Vagina (tissue), 2 donors: ENCODE data around the gene PSMC3IP. TPM values are rescaled to one million over a fixed set of nuclear protein-coding genes. Genes with fewer than 3 reads are reported as not detected.
A peak's percentile ranks its signal among the peaks of the same experiment; 100 is the strongest.
"Not testable (repeated sequence)": the region's sequence is repeated elsewhere in the genome, so short reads cannot be mapped to it uniquely, and the experiment has no call there.

ENCODE experiments used
- DNase-seq, 2 donors: peaks; one replicate each; pipeline ENCODE4 v3.0.0-alpha.2; 2017; ENCODE audit errors: extremely low spot score in 2 of 2
- H3K27ac ChIP-seq: fragments of 200-600 bp; sonication (generic); one replicate; pipeline ENCODE4 v1.5.1; 2019
- H3K27me3 ChIP-seq: fragments of 200-600 bp; sonication (generic); one replicate; pipeline ENCODE4 v1.5.1; 2019
- H3K36me3 ChIP-seq, 2 donors: fragments of 200-600 bp; sonication (generic); one replicate each; pipeline ENCODE4 v1.5.1; 2017 to 2019
- H3K4me1 ChIP-seq: fragments of 200-600 bp; sonication (generic); one replicate; pipeline ENCODE4 v1.5.1; 2019
- H3K4me3 ChIP-seq, 2 donors: fragments of 200-600 bp; sonication (generic); 1 replicate in 1 of 2; 2 replicates in 1 of 2; pipeline ENCODE4 v1.5.1; 2016 to 2019
- H3K9me3 ChIP-seq: fragments of 200-600 bp; sonication (generic); one replicate; pipeline ENCODE4 v1.5.1; 2019
- POLR2A ChIP-seq, 2 donors: fragments of 450-650 bp; IDR thresholded peaks; one replicate each; pipeline ENCODE4 v1.6.1; 2017; ENCODE audit warnings: antibody characterized with exemption in 2 of 2, mild to moderate bottlenecking in 2 of 2, moderate library complexity in 2 of 2
- POLR2AphosphoS5 ChIP-seq, 2 donors: sonication (generic); formaldehyde crosslinking; IDR thresholded peaks; one replicate each; pipeline ENCODE4 v1.9.0; 2017; ENCODE audit warnings: antibody characterized with exemption in 2 of 2, mild to moderate bottlenecking in 2 of 2, low read depth in 1 of 2; ENCODE audit not compliant: insufficient read depth in 1 of 2
- intact Hi-C: fragments of 100-400 bp; cut with DNase I; formaldehyde crosslinking; loops from one replicate; pipeline ENCODE4 v1.15.1; 2023
- total RNA-seq: library from RNA; depleted of rRNA; stranded (reverse); fragments of >200 nt; gene quantifications from one replicate; pipeline ENCODE4 v1.2.3, GENCODE V29; 2016
- TF ChIP-seq, protein P1 (sequence below), 3 experiments: fragments of 450-650 bp in 2 of 3; fragments of 200-600 bp in 1 of 3; sonication (generic) in 1 of 3; IDR thresholded peaks; one replicate each; pipeline ENCODE4 v1.5.1; 2017 to 2019; ENCODE audit warnings: antibody characterized with exemption in 3 of 3, mild to moderate bottlenecking in 2 of 3, moderate library complexity in 2 of 3

PSMC3IP gene, protein sequence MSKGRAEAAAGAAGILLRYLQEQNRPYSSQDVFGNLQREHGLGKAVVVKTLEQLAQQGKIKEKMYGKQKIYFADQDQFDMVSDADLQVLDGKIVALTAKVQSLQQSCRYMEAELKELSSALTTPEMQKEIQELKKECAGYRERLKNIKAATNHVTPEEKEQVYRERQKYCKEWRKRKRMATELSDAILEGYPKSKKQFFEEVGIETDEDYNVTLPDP
- total RNA-seq, result 0.98 TPM

DNA sequence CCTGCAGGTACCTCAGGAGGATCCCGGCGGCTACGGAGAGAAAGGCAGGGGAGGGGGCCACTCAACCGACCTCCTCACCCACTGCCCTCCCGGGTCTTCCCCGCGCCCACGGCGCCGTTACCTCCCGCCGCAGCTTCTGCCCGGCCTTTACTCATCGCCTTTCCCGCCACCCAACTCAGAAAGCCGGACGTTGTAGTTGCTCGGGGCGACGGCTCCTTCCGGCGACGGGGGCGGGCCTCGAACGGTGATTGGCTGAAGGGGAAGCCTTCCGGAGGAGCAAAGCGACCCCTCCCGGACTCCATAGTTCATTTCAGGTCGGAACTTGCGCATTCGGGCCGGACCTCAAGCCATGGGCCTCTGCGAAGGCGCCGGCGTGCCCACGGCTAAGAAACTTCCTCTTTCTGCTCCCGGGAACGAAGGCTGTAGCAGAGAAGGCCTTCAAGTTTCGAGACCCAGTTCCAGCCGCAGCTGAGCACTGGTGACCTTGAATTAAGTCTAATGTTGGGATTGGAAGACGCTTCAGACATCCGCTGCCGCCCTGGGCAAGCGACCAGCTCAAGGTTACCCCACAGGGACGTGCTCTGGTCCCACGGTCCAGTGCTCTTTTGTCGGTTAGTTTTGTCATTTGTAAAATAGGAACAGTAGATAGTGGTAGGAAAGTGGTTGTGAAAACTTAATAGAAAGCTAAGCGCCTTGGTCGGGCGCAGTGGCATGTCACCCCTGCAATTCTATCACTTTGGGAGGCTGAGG is at the start of gene PSMC3IP:
Gene PSMC3IP (minus strand): TSS at position 198 of the 750 bp plus-strand sequence. CDS start 43 bp downstream, at position 155.
- H3K4me3 ChIP-seq, result peak within 1 kb of the TSS; percentile 59 to 66
- peak within 1 kb of the TSS; percentile 75 for H3K27ac ChIP-seq
- H3K4me1 ChIP-seq, result peaks cover 21% of the 10 kb centered on the region
- H3K9me3 ChIP-seq, result no peaks in the 10 kb centered on the region
- DNase-seq, result peak in 1 of 2 donors; percentile 96
- peaks cover 0 to 44% of the 10 kb centered on the region in 2 donors for H3K36me3 ChIP-seq
- TF ChIP-seq POLR2A (IDR thresholded peaks at IDR 0.05) (peak in 1 of 2 donors; percentile 56), POLR2AphosphoS5 (IDR thresholded peaks at IDR 0.05; ENCODE audit: insufficient read depth in 1 of 2, low read depth in 1 of 2) (peak; percentile 96 to 97)
- TF ChIP-seq, protein P1, sequence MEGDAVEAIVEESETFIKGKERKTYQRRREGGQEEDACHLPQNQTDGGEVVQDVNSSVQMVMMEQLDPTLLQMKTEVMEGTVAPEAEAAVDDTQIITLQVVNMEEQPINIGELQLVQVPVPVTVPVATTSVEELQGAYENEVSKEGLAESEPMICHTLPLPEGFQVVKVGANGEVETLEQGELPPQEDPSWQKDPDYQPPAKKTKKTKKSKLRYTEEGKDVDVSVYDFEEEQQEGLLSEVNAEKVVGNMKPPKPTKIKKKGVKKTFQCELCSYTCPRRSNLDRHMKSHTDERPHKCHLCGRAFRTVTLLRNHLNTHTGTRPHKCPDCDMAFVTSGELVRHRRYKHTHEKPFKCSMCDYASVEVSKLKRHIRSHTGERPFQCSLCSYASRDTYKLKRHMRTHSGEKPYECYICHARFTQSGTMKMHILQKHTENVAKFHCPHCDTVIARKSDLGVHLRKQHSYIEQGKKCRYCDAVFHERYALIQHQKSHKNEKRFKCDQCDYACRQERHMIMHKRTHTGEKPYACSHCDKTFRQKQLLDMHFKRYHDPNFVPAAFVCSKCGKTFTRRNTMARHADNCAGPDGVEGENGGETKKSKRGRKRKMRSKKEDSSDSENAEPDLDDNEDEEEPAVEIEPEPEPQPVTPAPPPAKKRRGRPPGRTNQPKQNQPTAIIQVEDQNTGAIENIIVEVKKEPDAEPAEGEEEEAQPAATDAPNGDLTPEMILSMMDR (IDR thresholded peaks at IDR 0.05), result peak in 2 of 3 experiments; percentile 14 to 25
- intact Hi-C loops, result loop anchor here (2.0 to 10.0 kb wide), 3 partner anchors 101 to 247 kb away; partner anchors contain the start of genes BECN1 and RAMP2
- no peaks in the 10 kb centered on the region for H3K27me3 ChIP-seq

DNA sequence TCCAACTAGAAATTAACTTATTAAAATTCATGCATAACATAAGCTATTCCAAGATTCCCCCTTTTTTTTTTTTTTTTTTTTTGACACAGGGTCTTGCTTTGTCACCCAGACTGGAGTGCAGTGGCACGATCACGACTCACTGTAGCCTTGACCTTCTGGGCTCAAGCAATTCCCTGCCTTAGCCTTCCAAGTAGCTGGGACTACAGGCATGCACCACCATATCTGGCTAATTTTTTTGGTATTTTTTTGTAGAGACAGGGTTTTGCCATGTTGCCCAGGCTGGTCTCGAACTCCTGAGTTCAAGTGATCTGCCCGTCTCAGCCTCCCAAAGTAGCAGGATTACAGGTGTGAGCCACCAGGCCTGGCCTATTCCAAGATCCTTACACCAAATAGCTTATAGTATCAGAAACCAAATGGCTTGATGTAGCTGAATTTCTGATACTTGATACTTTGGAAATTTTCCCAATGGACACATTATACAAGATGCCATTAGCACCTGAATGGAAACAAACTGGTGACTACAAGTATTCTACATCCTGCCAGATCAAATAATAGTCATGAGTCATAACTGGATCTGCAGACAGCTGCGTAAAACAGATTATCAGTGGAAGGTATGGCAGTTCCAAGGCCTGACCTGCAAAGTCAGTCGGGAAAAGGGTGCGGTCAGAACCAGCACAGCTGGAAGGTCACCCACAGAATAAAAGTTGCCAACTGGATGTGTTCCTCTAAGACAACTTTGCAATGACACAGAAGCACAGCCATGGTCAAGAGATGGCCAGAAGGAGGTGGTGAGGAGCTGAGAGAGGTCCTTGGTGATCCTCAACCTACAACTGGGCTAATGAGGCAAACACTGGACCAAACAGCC is 46.4 kb upstream of the PSMC3IP start:
- Histone ChIP-seq H3K4me1 (peaks cover 5% of the 10 kb centered on the region), H3K36me3 (no peaks in the 10 kb centered on the region), H3K27ac (no peak overlapping the region), H3K27me3 (no peaks in the 10 kb centered on the region), H3K9me3 (no peaks in the 10 kb centered on the region), H3K4me3 (no peak overlapping the region)
- intact Hi-C loops, result no loop called here
- DNase-seq, result no peak
- TF ChIP-seq, protein P1 (IDR thresholded peaks at IDR 0.05), result no peak
- TF ChIP-seq POLR2AphosphoS5 (IDR thresholded peaks at IDR 0.05; ENCODE audit: insufficient read depth in 1 of 2, low read depth in 1 of 2), result peak in 1 of 2 donors; percentile 91

DNA sequence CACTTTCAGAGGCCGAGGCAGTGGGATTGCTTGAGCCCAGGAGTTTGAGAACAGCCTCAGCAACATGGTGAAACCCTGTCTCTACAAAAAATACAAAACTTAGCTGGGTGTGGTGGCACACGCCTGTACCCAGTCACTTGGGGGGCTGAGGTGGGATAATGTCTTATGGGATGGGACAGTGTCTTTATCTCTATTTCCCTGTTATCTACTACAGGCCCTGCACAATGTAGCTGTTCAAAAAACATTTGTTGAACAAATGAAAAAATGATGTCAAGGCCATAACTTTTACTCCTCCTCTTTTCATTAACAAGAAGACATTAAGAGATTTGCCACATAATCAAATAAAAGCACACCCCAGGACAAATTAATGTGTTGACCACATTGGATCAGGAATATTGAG is 45.7 kb upstream of the PSMC3IP start:
- no peaks in the 10 kb centered on the region for H3K9me3 ChIP-seq
- TF ChIP-seq POLR2AphosphoS5 (IDR thresholded peaks at IDR 0.05; ENCODE audit: insufficient read depth in 1 of 2, low read depth in 1 of 2) (no peak), POLR2A (IDR thresholded peaks at IDR 0.05) (no peak)
- TF ChIP-seq, protein P1 (IDR thresholded peaks at IDR 0.05), result no peak
- DNase-seq, result no peak
- H3K27ac ChIP-seq, result no peak overlapping the region
- no peak overlapping the region for H3K4me3 ChIP-seq
- H3K27me3 ChIP-seq, result no peaks in the 10 kb centered on the region
- H3K36me3 ChIP-seq, result no peaks in the 10 kb centered on the region
- intact Hi-C loops, result no loop called here
- peaks cover 12% of the 10 kb centered on the region for H3K4me1 ChIP-seq

DNA sequence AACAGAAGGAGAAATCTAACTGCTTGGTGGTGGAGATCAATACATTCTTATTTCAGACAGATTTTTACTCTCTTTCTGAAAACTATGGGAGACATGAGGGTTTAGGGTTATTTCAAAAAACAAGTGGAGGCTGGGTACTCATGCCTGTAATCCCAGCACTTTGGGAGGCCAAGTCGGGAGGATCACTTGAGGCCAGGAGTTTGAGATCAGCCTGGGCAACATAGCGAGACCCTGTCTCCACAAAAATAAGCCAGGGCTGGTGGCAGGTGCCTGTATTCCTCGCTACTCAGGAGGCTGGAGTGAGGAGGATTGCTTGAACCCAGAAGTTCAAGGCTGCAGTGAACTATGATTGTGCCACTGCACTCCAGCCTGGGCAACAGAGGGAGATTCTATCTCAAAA is 44.5 kb upstream of the PSMC3IP start:
- H3K27me3 ChIP-seq, H3K36me3 ChIP-seq, H3K27ac ChIP-seq, DNase-seq, H3K4me3 ChIP-seq, intact Hi-C loops, H3K9me3 ChIP-seq: not testable (repeated sequence)
- peaks cover 15% of the 10 kb centered on the region for H3K4me1 ChIP-seq

DNA sequence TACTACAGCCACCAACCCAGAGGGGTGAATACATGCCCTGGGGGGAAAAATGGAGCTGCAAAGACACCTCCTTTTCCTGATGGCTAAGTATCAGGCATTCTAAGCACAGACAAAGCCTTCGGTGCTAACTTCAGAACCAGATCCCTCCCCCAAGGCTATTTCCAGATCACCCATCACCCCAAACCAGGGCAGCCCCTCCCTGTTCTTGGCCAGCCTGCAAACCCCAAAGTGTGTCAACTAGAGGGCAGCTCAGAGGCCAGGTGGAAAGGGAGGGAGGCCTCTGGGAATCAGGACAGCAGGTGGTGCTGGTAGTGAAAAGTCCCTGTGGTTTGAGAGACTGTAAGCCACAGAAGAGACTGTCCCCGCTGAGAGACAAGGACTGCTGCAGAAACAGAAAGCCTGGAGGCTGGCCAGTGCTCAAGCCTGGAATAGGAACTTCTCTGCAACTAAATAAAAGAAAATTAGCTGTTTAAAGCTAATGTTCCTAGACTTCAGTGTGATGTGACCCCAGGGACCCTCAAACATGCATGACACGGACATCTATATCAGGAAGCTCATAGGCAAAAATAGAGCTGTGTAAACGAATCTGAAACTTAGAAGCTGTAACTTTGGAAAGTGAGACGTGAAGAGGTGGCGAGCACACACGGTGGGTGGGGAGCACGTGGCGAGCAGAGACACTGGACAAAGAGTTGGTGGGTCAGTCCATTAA is 41.1 kb upstream of the PSMC3IP start:
- intact Hi-C loops, result no loop called here
- H3K27ac ChIP-seq, result no peak overlapping the region
- H3K27me3 ChIP-seq, result no peaks in the 10 kb centered on the region
- peaks cover 10% of the 10 kb centered on the region for H3K4me1 ChIP-seq
- TF ChIP-seq, protein P1 (IDR thresholded peaks at IDR 0.05), result no peak
- TF ChIP-seq POLR2AphosphoS5 (IDR thresholded peaks at IDR 0.05; ENCODE audit: insufficient read depth in 1 of 2, low read depth in 1 of 2), result peak in 1 of 2 donors; percentile 36
- no peaks in the 10 kb centered on the region for H3K9me3 ChIP-seq
- H3K4me3 ChIP-seq, result no peak overlapping the region
- H3K36me3 ChIP-seq, result peaks cover 0 to 22% of the 10 kb centered on the region in 2 donors
- no peak for DNase-seq
